Natural killer cell (primary cell): ENCODE data around the gene MTUS2. TPM values are rescaled to one million over a fixed set of nuclear protein-coding genes. Genes with fewer than 3 reads are reported as not detected.

ENCODE experiments used
- ATAC-seq, 3 donors: fragments of 150-1000 bp in 2 of 3; fragments of 200-7000 bp in 1 of 3; cut with Tn5 transposase; 1 replicate in 1 of 3; 2 replicates in 2 of 3; pipeline ENCODE4 v1.10.0; 2021; ENCODE audit warnings: mild to moderate bottlenecking in 2 of 3, moderate library complexity in 2 of 3
- DNase-seq, 2 donors: peaks; one replicate each; pipeline versions ENCODE4 v3.0.0 to v3.0.0-alpha.2; 2013 to 2021; ENCODE audit warnings: mixed read lengths in 1 of 2
- H3K27ac ChIP-seq: one replicate; pipeline ENCODE4 v1.5.1; 2013; ENCODE audit warnings: mild to moderate bottlenecking, low read length
- H3K27me3 ChIP-seq: one replicate; pipeline ENCODE4 v1.6.1; 2013; ENCODE audit warnings: low read length; ENCODE audit not compliant: control insufficient read depth, insufficient read depth
- H3K36me3 ChIP-seq: one replicate; pipeline ENCODE4 v1.6.1; 2013; ENCODE audit warnings: low read length; ENCODE audit not compliant: control insufficient read depth, insufficient read depth
- H3K4me1 ChIP-seq: one replicate; pipeline ENCODE4 v1.6.1; 2013; ENCODE audit warnings: low read length; ENCODE audit not compliant: control insufficient read depth, insufficient read depth
- H3K4me3 ChIP-seq: one replicate; pipeline ENCODE4 v1.5.1; 2013; ENCODE audit warnings: low read length
- H3K9me3 ChIP-seq: one replicate; pipeline ENCODE4 v1.6.1; 2013; ENCODE audit warnings: low read length; ENCODE audit not compliant: control insufficient read depth, insufficient read depth
- H3K27ac Mint-ChIP-seq, 2 donors: one replicate each; pipeline ENCODE4 v1.8.0; 2022; ENCODE audit warnings: mild to moderate bottlenecking in 2 of 2, mixed read lengths in 2 of 2, moderate library complexity in 1 of 2
- H3K27me3 Mint-ChIP-seq, 2 donors: one replicate each; pipeline ENCODE4 v1.8.0; 2022; ENCODE audit warnings: low read depth in 2 of 2, mixed read lengths in 2 of 2
- H3K36me3 Mint-ChIP-seq: one replicate; pipeline ENCODE4 v1.8.0; 2022; ENCODE audit warnings: mixed read lengths
- H3K4me1 Mint-ChIP-seq, 2 donors: one replicate each; pipeline ENCODE4 v1.8.0; 2022; ENCODE audit warnings: mixed read lengths in 2 of 2
- H3K4me3 Mint-ChIP-seq: one replicate; pipeline ENCODE4 v1.8.0; 2022; ENCODE audit warnings: mild to moderate bottlenecking, moderate library complexity, mixed read lengths
- H3K9me3 Mint-ChIP-seq, 2 donors: one replicate each; pipeline ENCODE4 v1.8.0; 2022; ENCODE audit warnings: mixed read lengths in 2 of 2
- CTCF ChIP-seq: fragments of 200-600 bp; IDR thresholded peaks from one replicate; pipeline ENCODE4 v1.8.0; 2022; ENCODE audit warnings: antibody characterized with exemption
- WGBS: methylation state at CpG from one replicate; pipeline ENCODE4 v1.1.7; 2013; ENCODE audit warnings: missing lambda C conversion rate; ENCODE audit not compliant: insufficient coverage; 5-methylcytosine and 5-hydroxymethylcytosine counted together
- intact Hi-C: fragments of 100-400 bp; cut with micrococcal nuclease; formaldehyde crosslinking; loops from one replicate; pipeline ENCODE4 v1.14.2; 2022
- total RNA-seq, 4 donors: library from RNA; stranded (reverse); fragments of 120-200 nt in 1 of 4; gene quantifications; one replicate each; pipeline versions ENCODE4 v1.2.3 to v1.2.4, GENCODE V29; 2013 to 2022

MTUS2 gene
- total RNA-seq, 3 donors from 2014 or later (not counting 1 experiment from before 2014, with no cell fraction given), result not detected

DNA sequence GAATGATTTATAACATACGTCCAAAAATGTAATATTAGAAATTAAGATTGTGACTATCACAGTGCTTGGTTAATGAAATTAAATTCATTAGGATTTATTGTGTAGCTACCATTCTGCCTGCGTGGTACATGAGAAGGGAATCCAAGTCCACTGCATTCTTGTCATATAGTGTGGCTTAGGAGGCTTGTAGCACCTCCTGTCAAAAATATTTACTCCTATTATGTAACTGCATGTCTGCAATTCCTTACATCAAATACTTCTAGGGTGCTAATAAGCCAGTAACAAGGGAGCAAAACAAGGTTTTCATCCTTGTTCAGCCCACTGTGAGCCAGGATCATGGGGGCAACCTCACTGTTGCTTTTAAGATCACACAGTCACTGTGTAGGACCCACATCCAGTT, 576.3 kb downstream of the MTUS2 start:
- TF ChIP-seq CTCF, result no peak
- H3K9me3 ChIP-seq, result no peaks in the 10 kb centered on the region
- no peak overlapping the region for H3K27ac ChIP-seq
- no peaks in the 10 kb centered on the region for H3K4me1 ChIP-seq
- H3K36me3 ChIP-seq, result no peaks in the 10 kb centered on the region
- Mint-ChIP-seq H3K4me3 (no peak overlapping the region), H3K27me3 (peaks cover 13 to 20% of the 10 kb centered on the region in 2 donors), H3K27ac (no peak overlapping the region), H3K9me3 (no peaks in the 10 kb centered on the region), H3K4me1 (no peaks in the 10 kb centered on the region), H3K36me3 (no peaks in the 10 kb centered on the region)
- WGBS, result 78% methylated on average over 2 of the region's 2 CpGs
- intact Hi-C loops, result no loop called here
- DNase-seq (no peak), ATAC-seq (no peak)
- H3K27me3 ChIP-seq, result no peaks in the 10 kb centered on the region
- H3K4me3 ChIP-seq, result no peak overlapping the region

DNA sequence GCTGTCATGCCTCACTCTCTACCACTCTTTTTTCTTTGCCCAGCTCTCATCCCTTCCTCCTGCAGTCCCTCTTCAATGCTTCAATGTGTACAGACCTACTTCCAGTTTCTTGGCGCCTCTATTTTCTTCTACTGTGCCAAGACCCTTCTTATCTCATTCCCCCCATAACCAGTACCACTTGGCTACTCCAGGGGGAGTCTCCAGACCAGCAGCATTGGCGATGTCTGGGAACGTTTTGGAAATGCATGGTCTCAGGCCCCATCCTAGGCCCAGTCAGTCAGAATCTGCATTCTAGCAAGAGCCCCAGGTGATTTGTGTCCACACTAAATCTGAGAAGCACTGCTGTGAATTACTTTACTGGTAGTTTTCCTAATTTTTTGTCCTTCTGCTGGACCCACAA, 577.1 kb downstream of the MTUS2 start:
- intact Hi-C loops, result no loop called here
- H3K9me3 Mint-ChIP-seq, result no peaks in the 10 kb centered on the region
- Histone ChIP-seq H3K4me1 (no peaks in the 10 kb centered on the region), H3K4me3 (no peak overlapping the region), H3K27me3 (no peaks in the 10 kb centered on the region), H3K27ac (no peak overlapping the region), H3K9me3 (no peaks in the 10 kb centered on the region), H3K36me3 (no peaks in the 10 kb centered on the region)
- H3K27me3 Mint-ChIP-seq, result peaks cover 13 to 20% of the 10 kb centered on the region in 2 donors
- no peak for ATAC-seq
- TF ChIP-seq CTCF, result no peak
- DNase-seq, result no peak
- H3K4me1 Mint-ChIP-seq, result no peaks in the 10 kb centered on the region
- 90% methylated on average over 3 of the region's 3 CpGs for WGBS
- no peak overlapping the region for H3K27ac Mint-ChIP-seq
- H3K36me3 Mint-ChIP-seq, result no peaks in the 10 kb centered on the region
- no peak overlapping the region for H3K4me3 Mint-ChIP-seq

GRCh38 chr13:29402166-29402636, 582.1 kb downstream of the MTUS2 start:
- no peaks in the 10 kb centered on the region for H3K9me3 ChIP-seq
- peaks cover 0 to 10% of the 10 kb centered on the region in 2 donors for H3K27me3 Mint-ChIP-seq
- no peak for TF ChIP-seq CTCF
- no peak overlapping the region for H3K27ac ChIP-seq
- no peak overlapping the region for H3K27ac Mint-ChIP-seq
- no peaks in the 10 kb centered on the region for H3K36me3 ChIP-seq
- DNase-seq (no peak), ATAC-seq (peak in 1 of 3 donors; percentile 3)
- no peak overlapping the region for H3K4me3 Mint-ChIP-seq
- 73% methylated on average over 5 of the region's 5 CpGs for WGBS
- H3K4me3 ChIP-seq, result no peak overlapping the region
- H3K27me3 ChIP-seq, result no peaks in the 10 kb centered on the region
- H3K36me3 Mint-ChIP-seq, result no peaks in the 10 kb centered on the region
- no peaks in the 10 kb centered on the region for H3K4me1 ChIP-seq
- no peaks in the 10 kb centered on the region for H3K4me1 Mint-ChIP-seq
- no peaks in the 10 kb centered on the region for H3K9me3 Mint-ChIP-seq
- intact Hi-C loops, result no loop called here

DNA sequence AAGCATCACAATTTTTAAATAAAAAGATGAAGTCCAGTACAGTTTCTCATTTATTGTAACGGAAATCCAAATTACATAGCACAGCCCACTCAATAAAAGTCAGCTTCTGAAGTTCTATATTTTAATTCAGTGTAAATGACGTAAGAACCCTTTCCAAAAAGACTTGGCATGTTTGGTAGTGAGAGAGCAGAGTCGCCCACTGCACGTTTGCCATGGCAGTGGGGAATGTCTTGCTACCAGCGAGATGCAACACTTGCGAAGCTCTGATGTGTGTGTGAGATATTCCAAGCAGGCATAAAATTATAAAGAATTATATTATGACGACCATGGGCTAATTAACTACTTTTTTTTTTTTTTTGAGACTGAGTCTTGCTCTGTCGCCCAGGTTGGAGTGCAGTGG, 585.3 kb downstream of the MTUS2 start:
- Histone ChIP-seq H3K4me3 (no peak overlapping the region), H3K36me3 (no peaks in the 10 kb centered on the region), H3K27ac (no peak overlapping the region), H3K4me1 (no peaks in the 10 kb centered on the region), H3K27me3 (no peaks in the 10 kb centered on the region), H3K9me3 (no peaks in the 10 kb centered on the region)
- Mint-ChIP-seq H3K4me1 (no peaks in the 10 kb centered on the region), H3K27ac (no peak overlapping the region), H3K27me3 (peaks cover 0 to 4% of the 10 kb centered on the region in 2 donors), H3K4me3 (no peak overlapping the region), H3K36me3 (no peaks in the 10 kb centered on the region), H3K9me3 (no peaks in the 10 kb centered on the region)
- DNase-seq (no peak), ATAC-seq (no peak)
- intact Hi-C loops, result no loop called here
- 87% methylated on average over 6 of the region's 8 CpGs for WGBS
- TF ChIP-seq CTCF, result no peak
